Measurements from ENCODE around the gene RYR2.

- TF ChIP-seq POLR2AphosphoS5 (IDR thresholded peaks at IDR 0.05) (no peak), CTCF (IDR thresholded peaks at IDR 0.05) (no peak)
Observed at GRCh38 chr1:237206065-237206414, 164.1 kb downstream of the RYR2 start.

Measured in breast epithelium (tissue), 3 donors.